Activated CD8-positive, alpha-beta memory T cell treated with anti-CD3 and anti-CD28 coated beads for 4 hours (primary cell): Measurements from ENCODE around the gene RUFY3.
"Not testable (repeated sequence)": the region's sequence is repeated elsewhere in the genome, so short reads cannot be mapped to it uniquely, and the experiment has no call there.

Source experiments
- DNase-seq, 2 donors: peaks; one replicate each; pipeline ENCODE4 v3.0.0-alpha.2; 2020; ENCODE audit warnings: low read depth in 2 of 2

The RUFY3 gene, protein sequence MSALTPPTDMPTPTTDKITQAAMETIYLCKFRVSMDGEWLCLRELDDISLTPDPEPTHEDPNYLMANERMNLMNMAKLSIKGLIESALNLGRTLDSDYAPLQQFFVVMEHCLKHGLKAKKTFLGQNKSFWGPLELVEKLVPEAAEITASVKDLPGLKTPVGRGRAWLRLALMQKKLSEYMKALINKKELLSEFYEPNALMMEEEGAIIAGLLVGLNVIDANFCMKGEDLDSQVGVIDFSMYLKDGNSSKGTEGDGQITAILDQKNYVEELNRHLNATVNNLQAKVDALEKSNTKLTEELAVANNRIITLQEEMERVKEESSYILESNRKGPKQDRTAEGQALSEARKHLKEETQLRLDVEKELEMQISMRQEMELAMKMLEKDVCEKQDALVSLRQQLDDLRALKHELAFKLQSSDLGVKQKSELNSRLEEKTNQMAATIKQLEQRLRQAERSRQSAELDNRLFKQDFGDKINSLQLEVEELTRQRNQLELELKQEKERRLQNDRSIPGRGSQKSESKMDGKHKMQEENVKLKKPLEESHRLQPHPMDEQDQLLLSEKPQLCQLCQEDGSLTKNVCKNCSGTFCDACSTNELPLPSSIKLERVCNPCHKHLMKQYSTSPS

DNA sequence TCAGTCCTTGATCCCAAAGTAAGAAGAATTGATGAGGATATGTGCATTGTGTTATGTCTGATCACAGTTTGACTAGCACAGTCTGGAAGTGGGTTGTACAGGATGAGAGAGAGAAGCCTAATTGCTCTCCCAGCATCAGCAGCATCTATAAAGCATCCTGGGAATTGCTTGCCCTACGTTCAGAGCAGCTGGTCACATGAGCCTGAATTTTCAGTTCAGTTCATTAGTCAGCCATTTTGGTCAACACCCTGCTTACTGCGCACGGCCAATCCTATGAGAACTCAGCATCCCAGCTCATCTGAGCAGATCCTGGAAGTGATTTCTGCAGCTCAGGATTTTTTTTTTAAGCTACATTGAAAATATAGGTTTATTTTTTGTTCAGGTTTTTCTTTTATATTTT, at the start of gene RUFY3:
TSS of gene RUFY3 (plus strand) at position 218 of the 400 bp plus-strand sequence. CDS start 610 bp downstream, outside the sequence.
- no peak for DNase-seq

GRCh38 chr4:70674191-70674590, 47.6 kb upstream of the RUFY3 start:
- DNase-seq: no peak

DNA sequence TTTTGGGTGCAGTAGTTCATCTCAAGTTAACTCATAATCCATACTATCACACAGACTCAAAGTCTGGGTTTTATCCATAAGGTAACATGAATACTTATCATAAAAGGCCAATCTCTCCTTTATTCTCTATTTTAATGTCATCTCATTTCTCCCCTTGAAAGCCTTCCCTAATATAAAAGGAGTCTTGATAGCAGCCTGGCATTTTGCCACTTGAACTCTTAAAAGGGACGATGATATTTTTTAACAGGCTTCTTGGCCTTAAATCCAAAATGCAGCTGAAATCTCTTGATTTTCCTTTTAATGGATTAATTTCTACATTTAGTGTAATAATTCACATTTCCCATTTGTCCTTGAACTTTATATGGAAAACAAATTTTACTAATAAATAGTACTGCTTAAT, 47.0 kb upstream of the RUFY3 start:
- DNase-seq: no peak

- no peak for DNase-seq
Observed at GRCh38 chr4:70676554-70677090, 45.1 kb upstream of the RUFY3 start.

DNA sequence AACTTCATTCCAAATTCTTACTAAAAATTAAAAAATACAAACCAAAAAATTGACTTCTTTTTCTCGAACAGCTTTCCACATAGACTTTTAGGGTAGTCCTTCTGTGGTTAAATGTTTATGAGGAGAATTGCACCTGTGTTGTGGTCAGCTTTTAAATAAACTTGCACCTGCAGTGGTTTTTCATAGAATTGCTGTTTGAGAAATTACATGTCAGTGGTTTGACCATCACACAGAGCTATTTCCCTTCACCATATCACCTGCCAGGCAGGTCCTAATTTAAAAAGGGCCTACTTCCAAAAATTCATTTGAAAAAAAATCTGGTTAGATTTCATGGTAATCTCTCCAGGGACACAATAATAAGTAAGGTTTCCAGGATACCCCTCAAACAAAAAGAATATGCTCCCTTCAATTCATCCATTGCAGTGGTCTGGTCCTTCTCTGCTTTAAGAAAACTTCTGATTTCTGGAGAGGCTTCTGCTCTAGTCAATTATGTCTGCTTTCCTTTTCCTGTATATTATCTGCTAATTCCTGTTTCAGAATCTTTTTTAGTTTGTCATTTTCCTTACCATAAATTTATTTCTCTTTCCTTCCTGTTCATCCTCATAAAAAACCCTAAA, 43.3 kb upstream of the RUFY3 start:
- DNase-seq: no peak

DNA sequence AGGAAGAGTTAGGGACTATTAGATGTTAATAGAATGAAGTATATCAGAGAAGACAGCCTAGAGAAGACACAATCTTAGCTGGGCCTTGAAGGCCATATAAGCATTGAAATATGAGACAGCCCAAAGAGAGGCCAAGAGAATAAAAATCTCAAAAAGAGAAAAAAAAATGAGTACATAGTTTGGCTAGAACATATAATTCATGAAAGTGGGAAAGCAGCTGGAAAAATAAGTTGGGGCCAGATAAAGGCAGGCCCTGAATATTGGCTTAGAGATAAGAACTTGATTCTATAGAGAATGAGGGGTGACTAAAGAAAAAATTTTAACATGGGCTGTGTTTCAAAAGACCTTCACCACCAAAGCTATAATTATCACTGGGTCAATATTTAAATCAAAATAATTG, 40.8 kb upstream of the RUFY3 start:
- no peak for DNase-seq

- no peak for DNase-seq
Observed at GRCh38 chr4:70681704-70682103, 40.1 kb upstream of the RUFY3 start.

GRCh38 chr4:70682142-70682541, 39.6 kb upstream of the RUFY3 start:
- not testable (repeated sequence) for DNase-seq

DNA sequence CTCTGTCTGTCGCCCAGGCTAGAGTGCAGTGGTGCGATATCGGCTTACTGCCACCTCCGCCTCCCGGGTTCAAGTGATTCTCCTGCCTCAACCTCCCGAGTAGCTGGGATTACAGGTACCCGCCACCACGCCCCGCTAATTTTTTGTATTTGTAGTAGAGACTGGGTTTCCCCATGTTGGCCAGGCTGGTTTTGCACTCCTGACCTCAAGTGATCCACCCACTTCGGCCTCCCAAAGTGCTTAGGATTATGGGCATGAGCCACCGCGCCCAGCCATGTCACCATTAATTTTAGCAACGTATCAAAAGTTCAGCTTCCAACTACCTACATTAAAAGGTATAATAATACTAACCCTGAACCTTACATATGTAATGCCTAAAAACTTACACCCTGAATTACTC, 34.4 kb upstream of the RUFY3 start:
- no peak for DNase-seq

GRCh38 chr4:70687821-70688794, 33.7 kb upstream of the RUFY3 start, which contains the start of gene UTP3:
UTP3 (plus strand) TSS chr4:70688532; CDS start chr4:70688678, 146 bp downstream.
- peak; percentile 85 to 87 for DNase-seq

DNA sequence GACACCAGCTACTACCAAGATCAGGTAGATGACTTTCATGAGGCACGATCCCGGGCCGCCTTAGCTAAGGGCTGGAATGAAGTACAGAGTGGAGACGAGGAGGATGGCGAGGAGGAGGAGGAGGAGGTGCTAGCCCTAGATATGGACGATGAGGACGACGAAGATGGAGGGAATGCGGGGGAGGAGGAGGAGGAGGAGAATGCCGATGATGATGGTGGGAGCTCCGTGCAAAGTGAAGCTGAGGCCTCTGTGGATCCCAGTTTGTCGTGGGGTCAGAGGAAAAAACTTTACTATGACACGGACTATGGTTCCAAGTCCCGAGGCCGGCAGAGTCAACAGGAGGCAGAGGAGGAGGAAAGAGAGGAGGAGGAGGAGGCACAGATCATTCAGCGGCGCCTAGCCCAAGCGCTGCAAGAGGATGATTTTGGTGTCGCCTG, 33.0 kb upstream of the RUFY3 start:
- DNase-seq: no peak

DNA sequence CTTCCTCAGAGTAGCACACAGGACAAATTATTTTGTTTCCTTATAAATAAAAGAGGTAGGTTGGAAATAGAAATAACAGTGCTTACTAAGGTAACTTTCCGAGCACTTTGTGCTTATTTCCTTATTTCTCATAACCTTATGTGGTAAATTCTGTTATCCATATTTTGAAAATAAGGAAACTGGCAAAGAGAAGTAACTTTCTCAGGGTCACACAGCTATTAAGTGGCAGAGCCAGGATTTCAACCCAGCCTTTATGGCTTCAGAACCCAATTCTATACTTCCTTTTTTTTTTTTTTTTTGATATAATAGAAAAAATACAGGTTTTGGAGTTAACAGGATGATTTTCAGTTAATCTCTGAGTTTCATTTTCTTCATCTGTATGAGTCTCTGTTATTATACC, 30.1 kb upstream of the RUFY3 start:
- no peak for DNase-seq

DNA sequence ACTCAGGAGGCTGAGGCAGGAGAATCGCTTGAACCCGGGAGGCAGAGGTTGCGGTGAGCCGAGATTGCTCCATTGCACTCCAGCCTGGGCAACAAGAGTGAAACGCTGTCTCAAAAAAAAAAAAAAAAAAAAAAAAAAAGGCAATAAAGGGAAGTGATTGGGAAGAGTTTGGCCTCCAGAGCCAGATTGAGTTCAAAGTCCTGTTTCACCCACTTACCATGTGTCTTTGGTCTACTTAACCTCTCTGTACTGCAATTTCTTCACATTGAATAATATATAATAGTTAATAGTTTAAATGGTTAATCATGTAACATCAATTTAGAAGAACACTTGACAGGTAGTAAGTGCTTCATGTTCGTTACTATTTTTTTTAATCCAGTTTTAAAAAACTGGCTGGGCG, 27.1 kb upstream of the RUFY3 start:
- DNase-seq: not testable (repeated sequence)

- DNase-seq: not testable (repeated sequence)
Observed at GRCh38 chr4:70698435-70698834, 23.3 kb upstream of the RUFY3 start.

- DNase-seq: no peak
Observed at GRCh38 chr4:70700712-70701111, 21.1 kb upstream of the RUFY3 start.

GRCh38 chr4:70701271-70701670, 20.5 kb upstream of the RUFY3 start:
- no peak for DNase-seq

- not testable (repeated sequence) for DNase-seq
Observed at GRCh38 chr4:70702592-70702991, 19.2 kb upstream of the RUFY3 start.

- no peak for DNase-seq
Observed at GRCh38 chr4:70703619-70704214, 18.0 kb upstream of the RUFY3 start.

DNA sequence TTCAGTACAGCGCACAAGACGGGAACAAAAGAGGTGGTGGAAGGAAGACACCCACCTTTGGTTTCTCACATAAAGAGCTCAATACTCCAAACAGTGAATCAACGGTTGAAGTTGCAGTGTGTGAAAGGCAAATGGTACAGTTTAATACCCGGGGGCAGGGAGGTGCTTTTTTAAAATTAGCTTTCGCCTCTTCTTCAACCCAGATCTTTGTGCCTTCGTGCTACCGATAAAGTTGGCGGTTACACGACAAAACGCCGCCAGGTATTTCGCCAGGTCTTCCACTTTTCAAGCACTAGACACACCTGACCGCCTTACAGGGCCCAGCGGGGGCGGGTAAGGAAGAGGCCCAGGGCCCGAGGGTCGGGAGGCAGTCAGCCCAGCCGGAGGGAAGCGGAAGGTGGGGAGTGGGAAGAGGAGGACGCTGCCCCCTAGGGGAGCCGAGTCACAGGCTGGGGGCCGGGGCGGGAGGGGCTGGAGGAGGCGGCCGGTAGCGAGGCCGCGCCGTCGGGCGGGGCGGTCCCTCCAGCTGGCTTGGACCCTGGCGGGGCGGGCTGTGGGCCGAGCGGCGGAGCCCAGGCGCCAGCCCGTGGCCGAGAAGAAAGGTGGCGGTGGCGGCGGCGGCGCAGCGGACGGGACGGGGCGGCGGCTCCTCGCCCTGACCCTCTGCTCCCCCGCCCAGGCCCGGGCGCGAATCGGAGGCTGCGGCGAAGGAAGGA, 17.4 kb upstream of the RUFY3 start:
- DNase-seq: peak in 1 of 2 donors; percentile 27

DNA sequence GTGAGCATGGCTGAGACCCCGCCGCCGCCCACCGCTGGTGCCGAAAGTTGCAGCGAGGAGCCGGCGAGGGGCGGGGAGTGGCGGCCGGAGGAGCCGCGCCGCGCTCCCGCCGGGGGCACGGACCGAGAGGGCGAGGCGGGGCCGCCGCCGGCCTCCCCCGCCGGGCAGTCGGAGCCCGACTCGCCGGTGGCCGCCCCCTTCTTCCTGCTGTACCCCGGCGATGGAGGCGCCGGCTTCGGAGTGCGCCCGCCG, 16.9 kb upstream of the RUFY3 start:
- DNase-seq: no peak
